Smooth muscle cell (in vitro differentiated cells): ENCODE measurements around the gene SHISAL1. TPM values are rescaled to one million over a fixed set of nuclear protein-coding genes. Genes with fewer than 3 reads are reported as not detected.
A peak's percentile ranks its signal among the peaks of the same experiment; 100 is the strongest.

Source experiments
- DNase-seq: peaks from one replicate; lab custom pipeline; 2025; ENCODE audit not compliant: unreplicated experiment; lab: John Stamatoyannopoulos, UW
- H2AFZ ChIP-seq: fragments of 200-600 bp; sonication (generic); 2 replicates; pipeline ENCODE4 v1.6.0; 2016; ENCODE audit warnings: antibody characterized with exemption, low read depth, mild to moderate bottlenecking
- H3F3A ChIP-seq: fragments of 200-600 bp; sonication (generic); 2 replicates; pipeline ENCODE4 v1.6.0; 2017; ENCODE audit warnings: antibody characterized with exemption, low read depth
- H3K27ac ChIP-seq: fragments of 200-600 bp; sonication (generic); 2 replicates; pipeline ENCODE4 v1.5.1; 2016; ENCODE audit warnings: low read depth, mild to moderate bottlenecking
- H3K27me3 ChIP-seq: fragments of 200-600 bp; sonication (generic); 2 replicates; pipeline ENCODE4 v1.6.1; 2016; ENCODE audit warnings: low read depth, mild to moderate bottlenecking
- H3K36me3 ChIP-seq: fragments of 200-600 bp; sonication (generic); 2 replicates; pipeline ENCODE4 v1.5.1; 2016; ENCODE audit warnings: low read depth
- H3K4me1 ChIP-seq: fragments of 200-600 bp; sonication (generic); 2 replicates; pipeline ENCODE4 v1.5.1; 2016; ENCODE audit warnings: low read depth
- H3K4me2 ChIP-seq: fragments of 200-600 bp; sonication (generic); 2 replicates; pipeline ENCODE4 v1.6.0; 2016; ENCODE audit warnings: mild to moderate bottlenecking
- H3K4me3 ChIP-seq: fragments of 200-600 bp; sonication (generic); 2 replicates; pipeline ENCODE4 v1.5.1; 2016; ENCODE audit warnings: mild to moderate bottlenecking
- H3K79me2 ChIP-seq: fragments of 200-600 bp; sonication (generic); 2 replicates; pipeline ENCODE4 v1.6.0; 2016; ENCODE audit warnings: low read depth, mild to moderate bottlenecking
- H3K9ac ChIP-seq: fragments of 200-600 bp; sonication (generic); 2 replicates; pipeline ENCODE4 v1.6.0; 2016; ENCODE audit warnings: low read depth
- H3K9me3 ChIP-seq: fragments of 200-600 bp; sonication (generic); replicated peaks from 2 replicates; pipeline ENCODE4 v1.5.1; 2016; ENCODE audit warnings: low read depth
- H4K20me1 ChIP-seq: fragments of 200-600 bp; sonication (generic); 2 replicates; pipeline ENCODE4 v1.6.0; 2016; ENCODE audit warnings: low read depth
- CTCF ChIP-seq: fragments of 200-600 bp; sonication (generic); IDR thresholded peaks from 2 replicates; pipeline ENCODE4 v1.5.1; 2017; ENCODE audit warnings: borderline replicate concordance, mild to moderate bottlenecking, antibody characterized with exemption; ENCODE audit not compliant: insufficient read depth, poor library complexity, severe bottlenecking
- WGBS: methylation state at CpG from one replicate; pipeline ENCODE4 v1.1.7; 2016; ENCODE audit warnings: low lambda C conversion rate; 5-methylcytosine and 5-hydroxymethylcytosine counted together
- polyA plus RNA-seq: library from polyadenylated mRNA; unstranded; fragments of >200 nt; fragmentation: Nextera tagmentation; extraction: Ambion mirVana; gene quantifications from 2 replicates; pipeline ENCODE4 v1.2.1, GENCODE V29; 2016
- total RNA-seq: library from RNA; depleted of rRNA; stranded (reverse); fragments of >200 nt; gene quantifications from 2 replicates; pipeline ENCODE4 v1.2.3, GENCODE V29; 2014

SHISAL1 gene
- total and polyA plus RNA-seq, 2 experiments from 2014 or later: 0.78 to 1.9 TPM

DNA sequence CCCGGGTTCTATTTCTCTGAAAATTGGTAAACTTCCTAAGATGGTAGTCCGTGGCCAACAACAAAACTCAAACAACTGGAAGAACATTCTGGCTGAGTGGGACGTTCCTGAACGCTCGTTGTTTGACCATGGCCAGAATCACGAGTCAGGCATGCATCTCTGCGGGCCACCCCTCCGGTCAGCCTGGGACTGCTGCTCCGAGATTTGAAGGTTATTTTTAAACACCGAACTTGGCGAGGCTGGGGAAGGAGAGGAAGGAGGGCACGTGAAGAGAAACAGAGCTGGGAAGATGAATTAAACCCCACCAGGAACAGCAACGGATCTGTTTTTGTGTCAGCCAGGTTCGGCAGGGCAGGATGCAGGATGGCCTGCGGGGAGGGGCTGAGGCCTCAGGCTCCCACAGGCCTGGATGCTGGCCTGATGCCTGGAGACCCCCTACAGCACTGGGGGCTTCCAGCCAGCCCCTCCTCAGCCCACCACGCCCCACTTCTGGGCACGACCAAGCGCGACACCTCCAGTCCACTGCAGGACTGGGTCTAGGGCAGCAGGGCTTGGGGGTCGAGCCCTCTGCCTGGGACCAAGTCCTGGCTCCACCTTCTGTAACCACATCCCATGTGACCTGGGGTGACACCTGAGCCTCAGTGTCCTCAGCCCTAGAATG, 5.1 kb downstream of the SHISAL1 start:
- Histone ChIP-seq H4K20me1 (no peaks in the 10 kb centered on the region), H3F3A (peaks cover 6% of the 10 kb centered on the region), H3K27ac (peak overlapping the region; percentile 48), H3K4me1 (no peaks in the 10 kb centered on the region), H3K4me2 (no peak overlapping the region), H3K79me2 (no peaks in the 10 kb centered on the region), H3K36me3 (no peaks in the 10 kb centered on the region), H3K9me3 (no peaks in the 10 kb centered on the region), H2AFZ (no peak overlapping the region), H3K27me3 (no peaks in the 10 kb centered on the region), H3K9ac (no peak overlapping the region), H3K4me3 (no peak overlapping the region)
- no peak for DNase-seq
- no peak for TF ChIP-seq CTCF
- WGBS: 68% methylated on average over 20 of the region's 20 CpGs

DNA sequence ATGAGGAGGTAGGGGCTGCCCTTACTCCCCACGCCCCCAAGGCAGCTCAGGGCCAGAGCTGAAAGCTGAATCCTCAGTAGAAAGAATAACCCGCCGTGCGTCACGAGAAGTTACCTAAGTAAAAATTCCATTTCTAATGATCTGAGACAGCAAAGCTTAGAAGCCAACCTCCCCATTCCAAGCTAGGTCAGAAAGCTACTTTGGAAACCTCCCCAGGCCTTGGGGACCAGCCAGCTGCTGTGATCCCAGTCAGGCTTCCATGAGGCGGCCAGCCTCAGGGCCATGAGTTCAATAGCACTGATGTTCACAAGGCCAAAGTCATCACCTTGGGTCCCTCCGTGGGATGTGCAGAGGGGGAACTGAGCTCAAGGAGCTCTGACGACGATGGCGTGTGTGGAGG, 6.9 kb downstream of the SHISAL1 start:
- H3F3A ChIP-seq: peaks cover 6% of the 10 kb centered on the region
- no peak for DNase-seq
- no peak for TF ChIP-seq CTCF
- no peaks in the 10 kb centered on the region for H3K79me2 ChIP-seq
- 96% methylated on average over 10 of the region's 10 CpGs for WGBS
- no peaks in the 10 kb centered on the region for H3K9me3 ChIP-seq
- no peak overlapping the region for H3K27ac ChIP-seq
- H3K4me1 ChIP-seq: no peaks in the 10 kb centered on the region
- no peak overlapping the region for H3K9ac ChIP-seq
- H3K4me3 ChIP-seq: no peak overlapping the region
- no peaks in the 10 kb centered on the region for H3K27me3 ChIP-seq
- H3K4me2 ChIP-seq: no peak overlapping the region
- no peak overlapping the region for H2AFZ ChIP-seq
- no peaks in the 10 kb centered on the region for H4K20me1 ChIP-seq
- H3K36me3 ChIP-seq: no peaks in the 10 kb centered on the region

DNA sequence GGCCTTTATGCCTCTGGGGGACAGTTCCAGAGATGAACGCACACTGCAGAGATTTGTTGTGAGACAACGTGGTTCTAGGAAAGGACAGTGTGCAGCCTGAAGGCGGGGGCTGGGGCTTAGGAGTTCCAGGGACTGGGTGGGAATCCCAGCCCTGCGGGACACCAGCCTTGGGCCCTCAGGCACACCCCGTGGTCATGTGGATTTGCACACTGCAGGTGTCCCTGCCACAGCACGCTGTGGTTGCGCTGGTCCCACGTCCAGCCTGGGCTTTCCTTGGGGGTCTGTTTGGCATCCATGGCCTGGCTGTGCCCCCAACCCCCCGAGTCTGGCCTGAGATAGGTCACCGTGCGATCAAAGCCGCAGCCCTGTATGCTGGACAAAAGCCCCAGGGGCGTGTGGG, 7.3 kb downstream of the SHISAL1 start:
- no peak for DNase-seq
- Histone ChIP-seq H3K79me2 (no peaks in the 10 kb centered on the region), H3K27ac (no peak overlapping the region), H3K36me3 (no peaks in the 10 kb centered on the region), H3K4me1 (no peaks in the 10 kb centered on the region), H3K9ac (no peak overlapping the region), H3K4me3 (no peak overlapping the region), H3K9me3 (no peaks in the 10 kb centered on the region), H2AFZ (no peak overlapping the region), H3F3A (peaks cover 6% of the 10 kb centered on the region), H3K27me3 (no peaks in the 10 kb centered on the region), H3K4me2 (no peak overlapping the region), H4K20me1 (no peaks in the 10 kb centered on the region)
- WGBS: 79% methylated on average over 13 of the region's 13 CpGs
- no peak for TF ChIP-seq CTCF

DNA sequence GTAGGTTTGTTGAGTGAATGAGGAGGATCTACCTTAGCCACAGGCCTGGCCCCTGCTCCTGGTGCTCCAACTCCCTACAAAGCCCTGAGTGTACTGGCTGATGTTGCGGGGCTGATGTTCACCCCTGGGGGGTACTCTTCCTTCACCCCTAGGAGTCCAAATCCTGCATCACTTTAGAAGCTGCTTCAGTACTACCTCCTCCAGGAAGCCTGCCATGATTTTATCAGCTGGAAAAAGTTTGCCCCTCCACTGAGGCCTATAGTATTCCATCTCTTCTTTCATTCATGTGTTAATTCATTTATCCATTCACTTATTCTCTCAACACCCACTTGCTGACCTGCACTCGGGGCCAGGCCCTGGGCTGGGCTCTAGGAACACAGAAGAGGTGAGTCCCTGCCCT, 7.8 kb downstream of the SHISAL1 start:
- H3K9ac ChIP-seq: no peak overlapping the region
- TF ChIP-seq CTCF: no peak
- H3K27me3 ChIP-seq: no peaks in the 10 kb centered on the region
- no peak overlapping the region for H2AFZ ChIP-seq
- no peaks in the 10 kb centered on the region for H3K4me1 ChIP-seq
- H3K79me2 ChIP-seq: no peaks in the 10 kb centered on the region
- no peak overlapping the region for H3K27ac ChIP-seq
- no peaks in the 10 kb centered on the region for H4K20me1 ChIP-seq
- no peaks in the 10 kb centered on the region for H3K9me3 ChIP-seq
- H3K4me2 ChIP-seq: no peak overlapping the region
- 95% methylated on average over 2 of the region's 2 CpGs for WGBS
- DNase-seq: no peak
- no peak overlapping the region for H3K4me3 ChIP-seq
- peaks cover 6% of the 10 kb centered on the region for H3F3A ChIP-seq
- H3K36me3 ChIP-seq: no peaks in the 10 kb centered on the region
